Memory B cell (primary cell): ENCODE results near the gene RYR2.
A peak's percentile ranks its signal among the peaks of the same experiment; 100 is the strongest.

Experiments
- ATAC-seq: fragments of 150-1000 bp; cut with Tn5 transposase; 2 replicates; pipeline ENCODE4 v1.10.0; 2021; ENCODE audit warnings: low read depth, mild to moderate bottlenecking, moderate library complexity
- DNase-seq, 2 donors: peaks; one replicate each; pipeline ENCODE4 v3.0.0; 2022; ENCODE audit warnings: low spot score in 2 of 2
- H3K27ac Mint-ChIP-seq: one replicate; pipeline ENCODE4 v1.8.0; 2022; ENCODE audit warnings: mild to moderate bottlenecking, moderate library complexity, mixed read lengths
- H3K27me3 Mint-ChIP-seq: one replicate; pipeline ENCODE4 v1.8.0; 2022; ENCODE audit warnings: mixed read lengths
- H3K36me3 Mint-ChIP-seq: one replicate; pipeline ENCODE4 v1.8.0; 2022; ENCODE audit warnings: mild to moderate bottlenecking, mixed read lengths
- H3K4me1 Mint-ChIP-seq: one replicate; pipeline ENCODE4 v1.8.0; 2022; ENCODE audit warnings: mixed read lengths
- H3K4me3 Mint-ChIP-seq: one replicate; pipeline ENCODE4 v1.8.0; 2022; ENCODE audit warnings: mild to moderate bottlenecking, moderate library complexity, mixed read lengths
- H3K9me3 Mint-ChIP-seq: one replicate; pipeline ENCODE4 v1.8.0; 2022; ENCODE audit warnings: mixed read lengths

Gene RYR2

GRCh38 chr1:237539055-237539454, 497.1 kb downstream of the RYR2 start:
- H3K9me3 Mint-ChIP-seq, result no peaks in the 10 kb centered on the region
- no peaks in the 10 kb centered on the region for H3K36me3 Mint-ChIP-seq

DNA sequence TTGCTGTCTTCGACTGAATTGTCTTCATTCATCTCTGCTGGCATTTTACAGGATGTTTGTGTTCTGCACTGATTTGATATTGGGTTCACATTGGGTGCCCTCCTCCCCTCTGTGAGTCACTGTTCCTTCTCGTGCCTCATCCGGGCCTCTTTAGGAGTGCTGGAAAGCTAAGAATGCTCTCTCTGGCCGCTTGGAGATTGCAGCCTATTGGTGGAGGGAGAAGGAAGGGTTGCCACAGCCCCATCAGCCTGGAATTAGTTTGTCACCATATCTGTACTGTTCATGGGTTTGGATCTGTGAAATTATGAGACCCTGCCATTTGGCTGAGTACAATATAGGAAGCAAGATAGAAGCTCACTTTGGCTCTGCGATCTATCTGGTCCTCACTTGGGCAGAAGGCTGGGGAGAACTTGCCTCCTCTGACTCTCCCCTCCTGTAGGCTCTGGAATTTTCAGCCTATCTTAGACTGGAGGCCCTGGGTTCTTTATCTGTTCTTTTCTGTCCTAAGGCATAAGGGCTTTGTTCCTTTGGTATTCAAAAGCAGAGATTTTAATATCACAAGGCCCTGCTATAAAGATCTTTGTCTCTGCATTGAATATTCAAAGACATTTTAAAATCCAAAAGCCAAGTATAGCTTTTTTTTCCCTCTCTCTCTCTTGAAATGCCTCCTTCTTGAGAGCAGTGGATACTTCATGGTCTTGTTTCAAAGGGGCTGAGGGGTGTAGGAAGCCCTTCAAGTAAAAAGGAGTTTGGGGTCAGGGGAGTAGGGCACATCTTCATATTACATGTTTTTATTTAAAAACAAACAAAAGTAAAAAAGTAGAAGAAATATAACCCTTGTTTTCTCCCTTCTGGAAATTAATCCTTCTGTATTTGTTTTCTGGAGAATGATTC, 500.8 kb downstream of the RYR2 start:
- no peak overlapping the region for H3K4me3 Mint-ChIP-seq
- H3K9me3 Mint-ChIP-seq, result no peaks in the 10 kb centered on the region
- ATAC-seq, result no peak
- H3K27me3 Mint-ChIP-seq, result peaks cover 1% of the 10 kb centered on the region
- DNase-seq, result no peak
- no peaks in the 10 kb centered on the region for H3K4me1 Mint-ChIP-seq
- H3K27ac Mint-ChIP-seq, result no peak overlapping the region
- H3K36me3 Mint-ChIP-seq, result no peaks in the 10 kb centered on the region

More at GRCh38 chr1:237539055-237539454, 497.1 kb downstream of the RYR2 start:
- H3K4me1 Mint-ChIP-seq, result no peaks in the 10 kb centered on the region
- H3K4me3 Mint-ChIP-seq, result no peak overlapping the region
- no peaks in the 10 kb centered on the region for H3K27me3 Mint-ChIP-seq
- ATAC-seq (no peak), DNase-seq (no peak)
- H3K27ac Mint-ChIP-seq, result no peak overlapping the region

- H3K4me1 Mint-ChIP-seq, result no peaks in the 10 kb centered on the region
- no peak for DNase-seq
- peaks cover 6% of the 10 kb centered on the region for H3K9me3 Mint-ChIP-seq
- H3K27ac Mint-ChIP-seq, result no peak overlapping the region
- no peak overlapping the region for H3K4me3 Mint-ChIP-seq
- no peaks in the 10 kb centered on the region for H3K27me3 Mint-ChIP-seq
- no peaks in the 10 kb centered on the region for H3K36me3 Mint-ChIP-seq
- ATAC-seq, result no peak
These were observed 511.1 kb downstream of the RYR2 start for GRCh38 chr1:237553078-237553477.

- ATAC-seq, result no peak
These were observed 514.9 kb downstream of the RYR2 start for GRCh38 chr1:237556911-237557310.

GRCh38 chr1:237562242-237562823, 520.3 kb downstream of the RYR2 start:
- no peak overlapping the region for H3K4me3 Mint-ChIP-seq
- no peak overlapping the region for H3K27ac Mint-ChIP-seq
- H3K36me3 Mint-ChIP-seq, result no peaks in the 10 kb centered on the region
- H3K4me1 Mint-ChIP-seq, result no peaks in the 10 kb centered on the region
- H3K27me3 Mint-ChIP-seq, result peaks cover 8% of the 10 kb centered on the region
- peaks cover 6% of the 10 kb centered on the region for H3K9me3 Mint-ChIP-seq
- DNase-seq (peak in 1 of 2 donors; percentile 25), ATAC-seq (no peak)

More at GRCh38 chr1:237556911-237557310, 514.9 kb downstream of the RYR2 start:
- peaks cover 6% of the 10 kb centered on the region for H3K9me3 Mint-ChIP-seq
- no peak for DNase-seq
- peaks cover 8% of the 10 kb centered on the region for H3K27me3 Mint-ChIP-seq
- H3K4me3 Mint-ChIP-seq, result no peak overlapping the region
- H3K27ac Mint-ChIP-seq, result no peak overlapping the region
- H3K36me3 Mint-ChIP-seq, result no peaks in the 10 kb centered on the region
- H3K4me1 Mint-ChIP-seq, result no peaks in the 10 kb centered on the region

DNA sequence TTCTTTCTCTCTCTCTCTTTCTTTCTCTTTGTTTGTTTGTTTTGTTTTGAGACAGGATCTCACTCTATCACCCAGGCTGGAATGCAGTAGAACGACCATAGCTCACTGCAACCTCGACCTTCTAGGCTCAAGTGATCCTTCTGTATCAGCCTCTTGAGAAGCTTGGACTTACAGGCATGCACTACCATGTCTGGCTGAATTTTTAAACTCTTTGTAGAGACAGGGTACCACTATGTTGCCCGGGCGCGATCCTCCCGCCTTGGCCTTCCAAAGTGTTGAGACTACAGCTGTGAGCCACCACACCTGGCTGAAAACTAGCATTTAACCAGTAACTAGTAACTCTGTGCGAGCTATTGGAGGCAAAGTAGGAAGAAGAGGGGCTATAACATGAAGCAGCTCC, 523.3 kb downstream of the RYR2 start:
- ATAC-seq, result no peak
- Mint-ChIP-seq H3K4me1 (no peaks in the 10 kb centered on the region), H3K27ac (no peak overlapping the region), H3K36me3 (no peaks in the 10 kb centered on the region), H3K9me3 (no peaks in the 10 kb centered on the region), H3K4me3 (no peak overlapping the region), H3K27me3 (peaks cover 8% of the 10 kb centered on the region)
- DNase-seq, result no peak

DNA sequence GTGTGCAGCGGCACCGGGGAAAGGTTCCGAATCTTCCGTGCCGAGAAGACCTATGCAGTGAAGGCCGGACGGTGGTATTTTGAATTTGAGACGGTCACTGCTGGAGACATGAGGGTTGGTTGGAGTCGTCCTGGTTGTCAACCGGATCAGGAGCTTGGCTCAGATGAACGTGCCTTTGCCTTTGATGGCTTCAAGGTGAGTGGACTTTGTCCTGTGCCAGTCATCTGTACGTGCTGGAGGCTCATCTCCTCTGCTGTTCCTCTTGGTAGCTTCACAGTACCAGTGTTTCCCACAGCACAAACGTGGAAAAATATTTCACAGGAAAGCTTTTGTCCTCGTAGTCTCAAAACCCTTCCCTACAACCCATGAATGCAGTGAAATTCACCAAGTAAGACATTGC, 524.6 kb downstream of the RYR2 start:
- DNase-seq (no peak), ATAC-seq (no peak)
- Mint-ChIP-seq H3K4me3 (no peak overlapping the region), H3K27ac (no peak overlapping the region), H3K4me1 (no peaks in the 10 kb centered on the region), H3K9me3 (no peaks in the 10 kb centered on the region), H3K27me3 (peaks cover under 1% of the 10 kb centered on the region), H3K36me3 (no peaks in the 10 kb centered on the region)

DNA sequence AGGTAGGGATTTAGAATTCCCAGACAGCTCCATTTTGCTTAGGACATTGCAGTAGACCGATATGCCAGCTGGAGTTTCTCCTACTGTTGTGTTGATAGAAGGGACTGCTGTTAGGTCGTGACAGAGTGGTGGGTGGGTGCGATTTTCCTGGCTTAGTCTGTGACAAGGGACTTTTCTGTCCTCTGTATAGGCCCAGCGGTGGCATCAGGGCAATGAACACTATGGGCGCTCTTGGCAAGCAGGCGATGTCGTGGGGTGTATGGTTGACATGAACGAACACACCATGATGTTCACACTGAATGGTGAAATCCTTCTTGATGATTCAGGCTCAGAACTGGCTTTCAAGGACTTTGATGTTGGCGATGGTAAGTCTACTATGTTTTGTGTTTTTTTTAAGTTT, 527.0 kb downstream of the RYR2 start:
- ATAC-seq (no peak), DNase-seq (no peak)
- Mint-ChIP-seq H3K4me3 (no peak overlapping the region), H3K27ac (no peak overlapping the region), H3K36me3 (no peaks in the 10 kb centered on the region), H3K9me3 (no peaks in the 10 kb centered on the region), H3K4me1 (no peaks in the 10 kb centered on the region), H3K27me3 (no peaks in the 10 kb centered on the region)

GRCh38 chr1:237570530-237570929, 528.5 kb downstream of the RYR2 start:
- Mint-ChIP-seq H3K4me1 (no peaks in the 10 kb centered on the region), H3K27me3 (no peaks in the 10 kb centered on the region), H3K27ac (no peak overlapping the region), H3K4me3 (no peak overlapping the region), H3K9me3 (peaks cover 7% of the 10 kb centered on the region), H3K36me3 (no peaks in the 10 kb centered on the region)
- ATAC-seq (no peak), DNase-seq (no peak)

GRCh38 chr1:237574536-237574935, 532.6 kb downstream of the RYR2 start:
- DNase-seq, result no peak
- Mint-ChIP-seq H3K9me3 (peaks cover 16% of the 10 kb centered on the region), H3K4me3 (no peak overlapping the region), H3K27me3 (no peaks in the 10 kb centered on the region), H3K36me3 (no peaks in the 10 kb centered on the region), H3K4me1 (no peaks in the 10 kb centered on the region), H3K27ac (no peak overlapping the region)
- no peak for ATAC-seq

DNA sequence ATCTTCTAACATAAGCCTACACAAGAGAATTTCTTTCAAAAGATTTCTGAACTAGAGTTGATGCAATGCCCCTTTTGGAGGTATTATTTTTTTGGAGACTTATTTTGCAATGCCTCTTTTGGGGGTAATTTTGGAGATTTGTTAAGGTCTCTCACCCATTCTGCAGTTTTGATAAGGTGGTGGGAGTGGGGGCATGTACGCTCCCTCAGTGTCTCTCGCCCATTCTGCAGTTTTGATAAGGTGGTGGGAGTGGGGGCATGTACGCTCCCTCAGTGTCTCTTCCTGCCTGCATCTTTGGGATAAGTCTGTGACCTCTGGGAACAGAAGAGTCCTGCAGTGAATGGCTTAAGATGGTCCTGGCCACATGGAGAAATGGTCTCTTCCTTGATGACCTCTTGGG, 536.6 kb downstream of the RYR2 start:
- Mint-ChIP-seq H3K27me3 (no peaks in the 10 kb centered on the region), H3K4me1 (no peaks in the 10 kb centered on the region), H3K4me3 (no peak overlapping the region), H3K27ac (no peak overlapping the region), H3K9me3 (peaks cover 19% of the 10 kb centered on the region), H3K36me3 (no peaks in the 10 kb centered on the region)
- no peak for DNase-seq
- ATAC-seq, result no peak

- no peaks in the 10 kb centered on the region for H3K4me1 Mint-ChIP-seq
- ATAC-seq (no peak), DNase-seq (no peak)
- H3K9me3 Mint-ChIP-seq, result peaks cover 10% of the 10 kb centered on the region
- no peaks in the 10 kb centered on the region for H3K27me3 Mint-ChIP-seq
- no peak overlapping the region for H3K4me3 Mint-ChIP-seq
- H3K27ac Mint-ChIP-seq, result no peak overlapping the region
- no peaks in the 10 kb centered on the region for H3K36me3 Mint-ChIP-seq
These were observed 538.7 kb downstream of the RYR2 start for GRCh38 chr1:237580726-237581125.

DNA sequence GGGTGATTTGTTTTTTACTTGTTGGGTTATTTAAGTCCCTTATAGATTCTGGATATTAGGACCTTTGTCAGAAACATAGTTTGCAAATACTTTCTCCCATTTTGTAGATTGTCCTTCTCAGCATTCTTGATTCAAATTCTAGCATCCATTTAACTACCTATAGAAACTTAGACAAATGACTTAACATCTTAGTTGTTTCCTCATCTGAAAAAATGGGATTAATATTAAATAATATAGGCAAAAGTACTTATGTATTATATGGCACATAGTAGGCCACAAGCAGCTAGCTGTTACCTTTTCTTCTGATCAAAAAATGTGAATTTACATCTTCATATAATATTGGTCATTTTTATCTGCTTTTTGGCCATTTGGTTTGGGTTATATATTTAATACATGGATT, 541.3 kb downstream of the RYR2 start:
- no peaks in the 10 kb centered on the region for H3K36me3 Mint-ChIP-seq
- DNase-seq, result no peak
- no peaks in the 10 kb centered on the region for H3K27me3 Mint-ChIP-seq
- H3K4me3 Mint-ChIP-seq, result no peak overlapping the region
- no peaks in the 10 kb centered on the region for H3K4me1 Mint-ChIP-seq
- H3K9me3 Mint-ChIP-seq, result peaks cover 4% of the 10 kb centered on the region
- H3K27ac Mint-ChIP-seq, result no peak overlapping the region
- no peak for ATAC-seq

- ATAC-seq, result no peak
- H3K9me3 Mint-ChIP-seq, result peaks cover 4% of the 10 kb centered on the region
These were observed 541.8 kb downstream of the RYR2 start for GRCh38 chr1:237583756-237584155.

DNA sequence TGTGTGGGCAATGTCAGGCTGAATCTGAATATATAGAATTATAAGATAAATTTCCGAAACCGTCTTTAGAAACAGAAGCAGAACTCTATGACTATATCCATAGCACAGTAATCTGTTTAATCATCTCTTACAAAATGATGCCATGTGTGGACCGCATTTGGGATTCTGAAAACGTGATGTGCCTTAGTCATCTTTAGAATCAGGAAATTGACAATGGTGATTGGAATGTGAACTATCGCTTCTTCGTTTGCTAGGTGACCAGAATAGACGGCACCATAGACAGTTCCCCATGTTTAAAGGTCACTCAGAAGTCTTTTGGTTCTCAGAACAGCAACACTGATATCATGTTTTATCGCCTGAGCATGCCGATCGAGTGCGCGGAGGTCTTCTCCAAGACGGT, 548.4 kb downstream of the RYR2 start:
- Mint-ChIP-seq H3K4me3 (no peak overlapping the region), H3K36me3 (no peaks in the 10 kb centered on the region), H3K27ac (no peak overlapping the region), H3K27me3 (no peaks in the 10 kb centered on the region), H3K9me3 (peaks cover 1% of the 10 kb centered on the region), H3K4me1 (no peaks in the 10 kb centered on the region)
- ATAC-seq, result no peak
- DNase-seq, result no peak

More at GRCh38 chr1:237583756-237584155, 541.8 kb downstream of the RYR2 start:
- DNase-seq, result no peak
- H3K4me3 Mint-ChIP-seq, result no peak overlapping the region
- H3K4me1 Mint-ChIP-seq, result no peaks in the 10 kb centered on the region
- no peaks in the 10 kb centered on the region for H3K27me3 Mint-ChIP-seq
- H3K27ac Mint-ChIP-seq, result no peak overlapping the region
- no peaks in the 10 kb centered on the region for H3K36me3 Mint-ChIP-seq
